ENCODE results near the gene PHACTR4.
A peak's percentile ranks its signal among the peaks of the same experiment; 100 is the strongest.
"Not testable (repeated sequence)": the region's sequence is repeated elsewhere in the genome, so short reads cannot be mapped to it uniquely, and the experiment has no call there.

Gene PHACTR4

GRCh38 chr1:28369371-28370238 is at the start of gene PHACTR4:
Gene PHACTR4 (plus strand): TSS chr1:28369740. CDS start chr1:28407448, 37,708 bp downstream.
- peak; percentile 93 for DNase-seq (ENCODE audit: low read depth)

GRCh38 chr1:28322194-28322593 is 47.3 kb upstream of the PHACTR4 start:
- no peak for DNase-seq (ENCODE audit: low read depth)

GRCh38 chr1:28323720-28324119 is 45.8 kb upstream of the PHACTR4 start:
- DNase-seq (ENCODE audit: low read depth): no peak

GRCh38 chr1:28326515-28326914 is 43.0 kb upstream of the PHACTR4 start:
- DNase-seq (ENCODE audit: low read depth): no peak

- peak; percentile 34 for DNase-seq (ENCODE audit: low read depth)
These were observed 42.6 kb upstream of the PHACTR4 start for GRCh38 chr1:28326984-28327383.

- DNase-seq (ENCODE audit: low read depth): not testable (repeated sequence)
These were observed 42.1 kb upstream of the PHACTR4 start for GRCh38 chr1:28327431-28327830.

- DNase-seq (ENCODE audit: low read depth): no peak
These were observed 41.3 kb upstream of the PHACTR4 start for GRCh38 chr1:28328228-28328648.

- DNase-seq (ENCODE audit: low read depth): peak; percentile 29
These were observed 40.0 kb upstream of the PHACTR4 start for GRCh38 chr1:28329395-28330153.

GRCh38 chr1:28338897-28339296 is 30.6 kb upstream of the PHACTR4 start:
- no peak for DNase-seq (ENCODE audit: low read depth)

- no peak for DNase-seq (ENCODE audit: low read depth)
These were observed 30.0 kb upstream of the PHACTR4 start for GRCh38 chr1:28339551-28339950.

GRCh38 chr1:28340221-28340974 is 29.1 kb upstream of the PHACTR4 start:
- DNase-seq (ENCODE audit: low read depth): no peak

GRCh38 chr1:28341591-28341990 is 27.9 kb upstream of the PHACTR4 start:
- DNase-seq (ENCODE audit: low read depth): peak; percentile 68

GRCh38 chr1:28343405-28343804 is 26.1 kb upstream of the PHACTR4 start:
- peak; percentile 70 for DNase-seq (ENCODE audit: low read depth)

- DNase-seq (ENCODE audit: low read depth): not testable (repeated sequence)
These were observed 16.2 kb upstream of the PHACTR4 start for GRCh38 chr1:28353248-28353810.

GRCh38 chr1:28354121-28354520 is 15.4 kb upstream of the PHACTR4 start:
- DNase-seq (ENCODE audit: low read depth): peak; percentile 79

- no peak for DNase-seq (ENCODE audit: low read depth)
These were observed 10.8 kb upstream of the PHACTR4 start for GRCh38 chr1:28358716-28359115.

- DNase-seq (ENCODE audit: low read depth): peak; percentile 57
These were observed 9.8 kb upstream of the PHACTR4 start for GRCh38 chr1:28359592-28360239.

- no peak for DNase-seq (ENCODE audit: low read depth)
These were observed 4.7 kb upstream of the PHACTR4 start for GRCh38 chr1:28364888-28365287.

- no peak for DNase-seq (ENCODE audit: low read depth)
These were observed 3.7 kb upstream of the PHACTR4 start for GRCh38 chr1:28365864-28366263.

GRCh38 chr1:28368608-28369007 is 932 bp upstream of the PHACTR4 start:
- not testable (repeated sequence) for DNase-seq (ENCODE audit: low read depth)

GRCh38 chr1:28370239-28371009 is 884 bp downstream of the PHACTR4 start:
- DNase-seq (ENCODE audit: low read depth): no peak
